Adrenal gland (tissue), 12 donors: ENCODE results near the gene NPPB. TPM values are rescaled to one million over a fixed set of nuclear protein-coding genes. Genes with fewer than 3 reads are reported as not detected.
A peak's percentile ranks its signal among the peaks of the same experiment; 100 is the strongest.

Experiments
- DNase-seq, 7 donors: peaks; one replicate each; pipeline ENCODE4 v3.0.0-alpha.2; 2019 to 2020
- H3K27ac ChIP-seq, 5 donors: fragments of 200-600 bp; sonication (generic) in 4 of 5; 1 replicate in 3 of 5; 2 replicates in 2 of 5; pipeline versions ENCODE4 v1.5.1 to v1.8.0; 2016 to 2020; ENCODE audit warnings: mild to moderate bottlenecking in 1 of 5
- H3K27me3 ChIP-seq: fragments of 200-600 bp; 2 replicates; pipeline ENCODE4 v1.8.0; 2021
- H3K36me3 ChIP-seq, 2 donors: fragments of 200-600 bp; replicated peaks in 1 of 2; 1 replicate in 1 of 2; 2 replicates in 1 of 2; pipeline versions ENCODE4 v1.5.1 to v1.8.0; 2018 to 2022
- H3K4me1 ChIP-seq, 2 donors: fragments of 200-600 bp; replicated peaks in 1 of 2; 1 replicate in 1 of 2; 2 replicates in 1 of 2; pipeline versions ENCODE4 v1.5.1 to v1.8.0; 2018 to 2021
- H3K4me3 ChIP-seq, 4 donors: fragments of 200-600 bp; sonication (generic) in 3 of 4; one replicate each; pipeline ENCODE4 v1.5.1; 2016 to 2018
- H3K9me3 ChIP-seq, 3 donors: fragments of 200-600 bp; sonication (generic) in 1 of 3; replicated peaks in 1 of 3; 1 replicate in 2 of 3; 2 replicates in 1 of 3; pipeline versions ENCODE4 v1.5.1 to v1.8.0; 2016 to 2021
- POLR2A ChIP-seq, 2 donors: fragments of 450-650 bp; IDR thresholded peaks; one replicate each; pipeline ENCODE4 v1.6.1; 2017; ENCODE audit warnings: antibody characterized with exemption in 2 of 2, mild to moderate bottlenecking in 2 of 2, moderate library complexity in 1 of 2
- WGBS, 4 donors: extraction: QIAGEN DNeasy Blood & Tissue Kit in 2 of 4; methylation state at CpG; one replicate each; pipeline versions ENCODE4 v1.1.5 to v1.1.7; 2013 to 2017; 5-methylcytosine and 5-hydroxymethylcytosine counted together
- intact Hi-C, 2 donors: fragments of 100-400 bp; cut with DNase I; formaldehyde crosslinking; loops; one replicate each; pipeline versions ENCODE4 v1.14.1 to v1.15.0; 2022 to 2023
- polyA plus RNA-seq, 3 donors: library from polyadenylated mRNA; stranded (reverse); fragments of 200-250 nt in 2 of 3; fragments of 350-450 nt in 1 of 3; fragmentation: Illumina TruSeq in 1 of 3; extraction: RNeasy Lipid Tissue Mini Kit (QIAGEN cat#74804) in 1 of 3; gene quantifications; one replicate each; pipeline ENCODE4 v1.2.3, GENCODE V29; 2013 to 2014
- total RNA-seq, 9 donors: library from RNA; depleted of rRNA in 4 of 9; stranded (reverse); fragments of >200 nt in 4 of 9; fragments of 120-200 nt in 1 of 9; fragmentation: NEBNext Ultra II Directional in 1 of 9; extraction: Animal tissue kit (Norgen Biotek cat#: 25700) in 1 of 9; gene quantifications; one replicate each; pipeline versions ENCODE4 v1.1.0 to v1.2.4, GENCODE V29; 2013 to 2023
- TF ChIP-seq, protein P1 (sequence below), 6 experiments: fragments of 450-650 bp in 4 of 6; fragments of 200-600 bp in 2 of 6; sonication (generic) in 1 of 6; IDR thresholded peaks; 1 replicate in 5 of 6; 2 replicates in 1 of 6; pipeline versions ENCODE4 v1.5.1 to v1.8.0; 2016 to 2021; ENCODE audit warnings: antibody characterized with exemption in 6 of 6, mild to moderate bottlenecking in 2 of 6, moderate library complexity in 1 of 6
- donor health status: healthy with polysubstance abuse.
- donor health status: Bipolar disorder and iron deficiency.
- donor health status: DM: yes; HTN: yes; CAD: no.
- donor health status: DM: no; HTN: no; CAD: no.
- donor health status: DM: no; HTN: no; CAD: no.
- donor health status: DM: yes; HTN: yes; CAD: no.

The NPPB gene
- total and polyA plus RNA-seq, 12 donors: 1.1 TPM; not detected in 11

DNA sequence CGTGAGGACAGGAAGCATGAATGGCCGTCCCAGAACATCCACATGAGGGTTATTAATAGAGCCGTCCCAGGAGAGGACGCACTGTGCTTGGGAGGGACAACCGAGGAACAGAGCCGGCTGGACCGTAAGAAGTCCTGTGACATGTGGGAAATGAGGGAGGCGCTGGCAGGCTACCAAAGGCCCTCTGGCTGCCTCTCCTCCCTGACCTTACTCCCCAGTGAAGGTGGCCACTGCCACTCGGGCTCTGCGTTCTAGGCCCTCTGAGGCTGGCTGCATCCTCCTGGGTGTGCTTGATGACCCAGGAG is 15.5 kb upstream of the NPPB start:
- TF ChIP-seq, protein P1, sequence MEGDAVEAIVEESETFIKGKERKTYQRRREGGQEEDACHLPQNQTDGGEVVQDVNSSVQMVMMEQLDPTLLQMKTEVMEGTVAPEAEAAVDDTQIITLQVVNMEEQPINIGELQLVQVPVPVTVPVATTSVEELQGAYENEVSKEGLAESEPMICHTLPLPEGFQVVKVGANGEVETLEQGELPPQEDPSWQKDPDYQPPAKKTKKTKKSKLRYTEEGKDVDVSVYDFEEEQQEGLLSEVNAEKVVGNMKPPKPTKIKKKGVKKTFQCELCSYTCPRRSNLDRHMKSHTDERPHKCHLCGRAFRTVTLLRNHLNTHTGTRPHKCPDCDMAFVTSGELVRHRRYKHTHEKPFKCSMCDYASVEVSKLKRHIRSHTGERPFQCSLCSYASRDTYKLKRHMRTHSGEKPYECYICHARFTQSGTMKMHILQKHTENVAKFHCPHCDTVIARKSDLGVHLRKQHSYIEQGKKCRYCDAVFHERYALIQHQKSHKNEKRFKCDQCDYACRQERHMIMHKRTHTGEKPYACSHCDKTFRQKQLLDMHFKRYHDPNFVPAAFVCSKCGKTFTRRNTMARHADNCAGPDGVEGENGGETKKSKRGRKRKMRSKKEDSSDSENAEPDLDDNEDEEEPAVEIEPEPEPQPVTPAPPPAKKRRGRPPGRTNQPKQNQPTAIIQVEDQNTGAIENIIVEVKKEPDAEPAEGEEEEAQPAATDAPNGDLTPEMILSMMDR (IDR thresholded peaks at IDR 0.05): no peak
- no peak for TF ChIP-seq POLR2A (IDR thresholded peaks at IDR 0.05)
- 40 to 65% (median 51%) methylated on average over 4 to 10 of the region's 10 CpGs for whole genome bisulfite sequencing, 4 donors
- Histone ChIP-seq H3K27ac (peak overlapping the region in 1 of 5 donors; percentile 30), H3K9me3 (no peaks in the 10 kb centered on the region), H3K4me1 (no peaks in the 10 kb centered on the region), H3K27me3 (no peaks in the 10 kb centered on the region), H3K4me3 (no peak overlapping the region), H3K36me3 (no peaks in the 10 kb centered on the region)
- intact Hi-C loops: no loop called here
- peak in 5 of 7 donors; percentile 20 to 65 (median 26) for DNase-seq

DNA sequence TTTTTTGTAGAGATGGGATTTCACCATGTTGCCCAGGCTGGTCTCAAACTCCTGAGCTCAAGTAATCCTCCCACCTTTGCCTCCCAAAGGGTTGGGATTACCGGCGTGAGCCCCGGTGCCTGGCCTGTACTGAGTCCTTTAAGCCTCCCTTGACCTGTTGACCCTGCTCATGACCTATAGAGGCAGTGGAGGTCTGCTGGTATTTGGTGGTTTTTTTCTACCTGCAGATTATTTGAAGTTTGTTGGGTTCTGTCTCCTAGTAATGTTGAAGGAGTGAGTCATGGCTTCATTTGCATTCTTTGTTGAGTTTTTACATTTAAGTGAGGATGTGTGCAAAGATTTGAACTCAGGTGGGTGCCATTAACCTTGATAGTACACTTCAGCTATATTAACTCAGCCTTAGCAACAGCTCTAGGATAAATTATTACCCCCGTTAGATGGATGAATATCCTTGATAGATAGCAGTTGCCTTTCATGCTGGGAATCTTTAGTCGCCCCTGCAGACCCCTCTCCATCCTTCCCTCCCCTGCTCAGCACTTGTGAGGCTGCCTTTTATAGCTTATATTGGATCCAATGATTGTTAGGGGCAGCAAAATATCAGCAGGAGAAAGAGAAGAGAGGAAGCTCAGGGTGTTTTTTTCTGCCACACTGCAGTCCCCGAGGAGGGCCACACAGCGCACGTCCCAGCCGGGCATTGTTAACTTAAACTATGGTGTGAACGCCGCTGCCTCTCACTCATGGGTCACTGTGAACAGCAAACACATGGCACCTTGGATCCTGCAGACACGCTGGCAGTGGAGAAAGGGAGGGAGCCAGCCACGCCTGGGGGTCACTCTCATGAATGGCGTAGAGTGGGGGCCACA is 14.9 kb upstream of the NPPB start:
- no peaks in the 10 kb centered on the region for H3K27me3 ChIP-seq
- no peaks in the 10 kb centered on the region for H3K36me3 ChIP-seq
- no peaks in the 10 kb centered on the region for H3K9me3 ChIP-seq
- no peaks in the 10 kb centered on the region for H3K4me1 ChIP-seq
- no peak overlapping the region for H3K4me3 ChIP-seq
- intact Hi-C loops: no loop called here
- H3K27ac ChIP-seq: no peak overlapping the region
- WGBS, 4 donors: 64 to 79% (median 71%) methylated on average over 12 to 14 of the region's 14 CpGs
- no peak for DNase-seq
- TF ChIP-seq, protein P1 (IDR thresholded peaks at IDR 0.05): no peak
- TF ChIP-seq POLR2A (IDR thresholded peaks at IDR 0.05): no peak

DNA sequence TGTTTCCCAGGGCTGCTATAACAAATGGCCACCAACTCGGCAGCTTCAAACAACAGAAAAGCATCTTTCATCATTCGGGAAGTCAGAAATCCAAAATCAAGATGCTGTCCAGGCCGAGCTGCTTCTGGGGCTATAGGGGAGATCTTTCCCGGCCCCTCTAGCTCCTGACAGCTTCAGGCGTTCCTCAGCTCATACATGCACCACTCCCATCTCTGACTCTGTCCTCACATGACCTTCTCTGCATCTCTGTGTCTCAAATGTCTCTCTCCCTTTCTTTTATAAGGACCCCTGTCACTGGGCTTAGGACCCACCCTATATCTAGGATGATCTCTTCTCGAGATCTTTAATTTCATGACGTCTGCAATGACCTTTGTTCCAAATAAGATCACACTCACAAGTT is 13.8 kb upstream of the NPPB start:
- no peaks in the 10 kb centered on the region for H3K4me1 ChIP-seq
- H3K27ac ChIP-seq: no peak overlapping the region
- DNase-seq: no peak
- H3K4me3 ChIP-seq: no peak overlapping the region
- intact Hi-C loops: no loop called here
- WGBS, 4 donors: 59 to 64% (median 62%) methylated on average over 5 to 7 of the region's 7 CpGs
- no peaks in the 10 kb centered on the region for H3K9me3 ChIP-seq
- TF ChIP-seq, protein P1 (IDR thresholded peaks at IDR 0.05): no peak
- TF ChIP-seq POLR2A (IDR thresholded peaks at IDR 0.05): no peak
- no peaks in the 10 kb centered on the region for H3K27me3 ChIP-seq
- H3K36me3 ChIP-seq: no peaks in the 10 kb centered on the region

DNA sequence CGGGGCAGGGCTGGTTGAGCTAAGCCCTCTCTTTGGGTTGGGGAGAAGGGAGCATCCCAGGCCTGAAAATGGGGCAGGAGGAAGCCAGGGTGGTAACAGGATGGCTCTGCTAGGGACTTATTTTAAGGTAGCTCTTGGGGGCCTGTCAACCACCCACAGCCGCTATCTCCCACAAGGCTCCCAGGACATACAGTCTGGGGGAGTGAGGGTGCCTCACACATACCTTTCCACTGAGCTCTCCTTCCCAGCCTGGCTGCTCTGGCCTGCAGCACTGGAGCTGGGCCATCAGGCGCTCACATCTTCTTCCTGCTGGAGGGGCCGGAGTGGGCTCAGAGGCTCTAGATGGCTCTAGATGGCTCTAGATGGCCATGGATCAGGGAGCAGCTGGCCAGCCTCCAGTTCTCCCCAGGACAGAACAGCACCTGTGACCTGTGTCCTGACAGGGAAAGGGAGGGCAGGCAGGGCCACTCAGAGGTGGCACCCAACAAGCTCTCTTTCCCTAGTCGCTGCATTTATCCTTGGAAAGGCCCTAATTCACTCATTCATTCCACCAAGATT is 11.0 kb upstream of the NPPB start:
- H3K27me3 ChIP-seq: no peaks in the 10 kb centered on the region
- 65 to 86% (median 83%) methylated on average over 2 to 5 of the region's 5 CpGs for WGBS, 4 donors

More for the DNA sequence above, 11.0 kb upstream of the NPPB start:
- Histone ChIP-seq H3K9me3 (no peaks in the 10 kb centered on the region), H3K36me3 (no peaks in the 10 kb centered on the region), H3K4me3 (no peak overlapping the region), H3K27ac (no peak overlapping the region), H3K4me1 (no peaks in the 10 kb centered on the region)
- intact Hi-C loops: no loop called here
- no peak for DNase-seq
- no peak for TF ChIP-seq POLR2A (IDR thresholded peaks at IDR 0.05)
- TF ChIP-seq, protein P1 (IDR thresholded peaks at IDR 0.05): no peak
